ENCODE measurements around the gene TIMM10B. TPM values are rescaled to one million over a fixed set of nuclear protein-coding genes. Genes with fewer than 3 reads are reported as not detected.

Gene TIMM10B
- total and polyA plus RNA-seq, 2 donors (not counting 1 experiment from before 2014, with no cell fraction given) = 40.9 to 47.4 TPM

DNA sequence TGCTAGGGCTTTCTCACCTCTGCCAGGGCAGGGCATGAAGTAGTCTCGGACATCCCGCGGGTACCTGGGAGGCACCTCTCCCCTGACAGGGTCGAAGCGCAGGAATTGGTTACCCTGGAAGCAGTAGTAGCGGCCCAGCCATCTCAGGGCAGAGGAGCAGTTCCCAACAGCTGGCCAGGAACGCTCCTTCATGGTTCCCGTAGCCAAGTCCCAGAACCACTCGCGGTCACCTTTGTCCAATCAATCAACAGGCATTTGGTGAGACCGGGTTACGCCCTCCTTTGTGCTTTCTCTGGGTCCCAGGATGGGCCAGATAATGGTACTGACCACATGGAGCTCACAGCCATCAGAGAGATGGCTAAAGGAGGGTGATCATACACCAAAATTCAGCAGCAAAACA lies 43.9 kb upstream of the TIMM10B start:
- H3K4me1 ChIP-seq (ENCODE audit: control insufficient read depth, extremely low read depth, insufficient read depth, low read length) = no peaks in the 10 kb centered on the region
- H3K27ac ChIP-seq (ENCODE audit: insufficient read depth, low read length) = no peak overlapping the region
- H2AFZ ChIP-seq (ENCODE audit: low read length) = no peak overlapping the region
- no peaks in the 10 kb centered on the region for H3K9me3 ChIP-seq (ENCODE audit: control insufficient read depth, insufficient read depth, low read depth, low read length)
- H3K36me3 ChIP-seq (ENCODE audit: control insufficient read depth, insufficient read depth, low read length) = no peaks in the 10 kb centered on the region
- no peaks in the 10 kb centered on the region for H3K79me2 ChIP-seq (ENCODE audit: control insufficient read depth, insufficient read depth, low read length)
- no peak overlapping the region for H3K4me3 ChIP-seq (replicated peaks in 1 of 4; ENCODE audit: control extremely low read depth in 1 of 4, insufficient read depth in 1 of 4, low read depth in 3 of 4, low read length in 4 of 4)
- no peak overlapping the region for H3K9ac ChIP-seq (ENCODE audit: insufficient read depth, low read length)
- no peak for TF ChIP-seq EZH2 (IDR thresholded peaks at IDR 0.05; ENCODE audit: low read length, missing control alignments)
- TF ChIP-seq, protein P1, sequence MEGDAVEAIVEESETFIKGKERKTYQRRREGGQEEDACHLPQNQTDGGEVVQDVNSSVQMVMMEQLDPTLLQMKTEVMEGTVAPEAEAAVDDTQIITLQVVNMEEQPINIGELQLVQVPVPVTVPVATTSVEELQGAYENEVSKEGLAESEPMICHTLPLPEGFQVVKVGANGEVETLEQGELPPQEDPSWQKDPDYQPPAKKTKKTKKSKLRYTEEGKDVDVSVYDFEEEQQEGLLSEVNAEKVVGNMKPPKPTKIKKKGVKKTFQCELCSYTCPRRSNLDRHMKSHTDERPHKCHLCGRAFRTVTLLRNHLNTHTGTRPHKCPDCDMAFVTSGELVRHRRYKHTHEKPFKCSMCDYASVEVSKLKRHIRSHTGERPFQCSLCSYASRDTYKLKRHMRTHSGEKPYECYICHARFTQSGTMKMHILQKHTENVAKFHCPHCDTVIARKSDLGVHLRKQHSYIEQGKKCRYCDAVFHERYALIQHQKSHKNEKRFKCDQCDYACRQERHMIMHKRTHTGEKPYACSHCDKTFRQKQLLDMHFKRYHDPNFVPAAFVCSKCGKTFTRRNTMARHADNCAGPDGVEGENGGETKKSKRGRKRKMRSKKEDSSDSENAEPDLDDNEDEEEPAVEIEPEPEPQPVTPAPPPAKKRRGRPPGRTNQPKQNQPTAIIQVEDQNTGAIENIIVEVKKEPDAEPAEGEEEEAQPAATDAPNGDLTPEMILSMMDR (conservative IDR thresholded peaks at IDR 0.05 in 1 of 2, IDR thresholded peaks at IDR 0.05 in 1 of 2; ENCODE audit: low read depth in 1 of 2, low read length in 2 of 2) = no peak
- DNase-seq (ENCODE audit: low read depth in 2 of 2) = no peak
- H3K27me3 ChIP-seq (ENCODE audit: control insufficient read depth, insufficient read depth, low read length) = no peaks in the 10 kb centered on the region
- H3K4me2 ChIP-seq (ENCODE audit: extremely low read depth, insufficient read depth, low read length) = no peak overlapping the region
- H4K20me1 ChIP-seq (ENCODE audit: control insufficient read depth, extremely low read depth, insufficient read depth, low read length) = no peaks in the 10 kb centered on the region

DNA sequence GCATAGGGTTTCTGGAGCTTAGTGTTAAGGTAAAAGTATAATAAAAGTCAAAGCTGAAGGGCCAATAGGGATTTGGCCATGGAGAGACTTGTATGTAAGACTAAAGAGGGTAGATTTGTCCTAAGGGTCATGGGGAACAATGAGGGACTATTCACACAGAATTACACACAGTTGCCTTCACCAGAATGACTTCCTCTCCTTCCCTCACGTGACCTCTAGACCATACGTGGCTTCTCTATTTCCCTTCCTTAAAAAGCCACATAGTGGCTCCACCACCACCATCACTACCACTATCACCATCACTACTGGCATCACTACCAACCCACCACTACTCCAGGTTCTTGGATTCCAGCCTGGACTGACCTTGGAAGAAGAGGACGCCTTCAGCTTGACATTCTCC lies 43.3 kb upstream of the TIMM10B start:
- Histone ChIP-seq H3K4me1 (ENCODE audit: control insufficient read depth, extremely low read depth, insufficient read depth, low read length) (no peaks in the 10 kb centered on the region), H2AFZ (ENCODE audit: low read length) (no peak overlapping the region), H3K4me3 (replicated peaks in 1 of 4; ENCODE audit: control extremely low read depth in 1 of 4, insufficient read depth in 1 of 4, low read depth in 3 of 4, low read length in 4 of 4) (no peak overlapping the region), H3K9me3 (ENCODE audit: control insufficient read depth, insufficient read depth, low read depth, low read length) (no peaks in the 10 kb centered on the region), H3K36me3 (ENCODE audit: control insufficient read depth, insufficient read depth, low read length) (no peaks in the 10 kb centered on the region), H3K27ac (ENCODE audit: insufficient read depth, low read length) (no peak overlapping the region), H3K4me2 (ENCODE audit: extremely low read depth, insufficient read depth, low read length) (no peak overlapping the region), H3K27me3 (ENCODE audit: control insufficient read depth, insufficient read depth, low read length) (no peaks in the 10 kb centered on the region), H4K20me1 (ENCODE audit: control insufficient read depth, extremely low read depth, insufficient read depth, low read length) (no peaks in the 10 kb centered on the region), H3K79me2 (ENCODE audit: control insufficient read depth, insufficient read depth, low read length) (no peaks in the 10 kb centered on the region), H3K9ac (ENCODE audit: insufficient read depth, low read length) (no peak overlapping the region)
- TF ChIP-seq EZH2 (IDR thresholded peaks at IDR 0.05; ENCODE audit: low read length, missing control alignments) = no peak
- TF ChIP-seq, protein P1 (conservative IDR thresholded peaks at IDR 0.05 in 1 of 2, IDR thresholded peaks at IDR 0.05 in 1 of 2; ENCODE audit: low read depth in 1 of 2, low read length in 2 of 2) = no peak
- DNase-seq (ENCODE audit: low read depth in 2 of 2) = no peak

DNA sequence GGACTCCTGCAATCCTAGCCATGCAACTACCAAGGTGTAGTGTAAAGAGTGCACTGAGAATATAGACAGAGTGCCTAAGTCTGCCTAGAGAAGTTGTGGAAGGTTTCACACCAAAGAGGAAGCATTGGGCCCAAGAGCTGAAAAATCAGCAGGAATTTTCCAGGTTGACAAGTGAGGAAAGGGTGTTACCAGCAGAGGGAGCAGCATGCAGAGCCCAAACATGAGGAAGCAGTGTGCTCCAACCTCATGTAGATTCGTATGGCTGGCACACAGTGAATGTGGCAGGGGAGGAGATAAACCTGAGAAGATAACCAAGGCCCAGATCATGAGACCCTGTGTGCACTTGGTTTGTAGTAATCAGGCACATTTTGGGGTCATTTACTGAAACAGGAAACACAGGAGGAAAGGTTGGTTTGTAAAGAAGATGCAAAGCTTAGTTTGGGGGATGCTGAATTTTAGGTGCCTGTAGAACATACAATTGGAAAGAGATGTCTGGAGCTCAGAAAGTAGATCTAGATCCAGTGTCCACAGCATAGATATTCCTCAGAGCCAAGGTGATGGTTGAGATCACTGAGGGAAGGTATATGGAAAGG lies 42.2 kb upstream of the TIMM10B start:
- DNase-seq (ENCODE audit: low read depth in 2 of 2) = peak; percentile 38 to 57
- no peak overlapping the region for H3K4me3 ChIP-seq (replicated peaks in 1 of 4; ENCODE audit: control extremely low read depth in 1 of 4, insufficient read depth in 1 of 4, low read depth in 3 of 4, low read length in 4 of 4)
- no peak overlapping the region for H2AFZ ChIP-seq (ENCODE audit: low read length)
- H3K27me3 ChIP-seq (ENCODE audit: control insufficient read depth, insufficient read depth, low read length) = no peaks in the 10 kb centered on the region
- TF ChIP-seq, protein P1 (conservative IDR thresholded peaks at IDR 0.05 in 1 of 2, IDR thresholded peaks at IDR 0.05 in 1 of 2; ENCODE audit: low read depth in 1 of 2, low read length in 2 of 2) = peak; percentile 74 to 82
- no peak for TF ChIP-seq EZH2 (IDR thresholded peaks at IDR 0.05; ENCODE audit: low read length, missing control alignments)
- H3K9me3 ChIP-seq (ENCODE audit: control insufficient read depth, insufficient read depth, low read depth, low read length) = no peaks in the 10 kb centered on the region
- no peak overlapping the region for H3K4me2 ChIP-seq (ENCODE audit: extremely low read depth, insufficient read depth, low read length)
- no peaks in the 10 kb centered on the region for H3K79me2 ChIP-seq (ENCODE audit: control insufficient read depth, insufficient read depth, low read length)
- H3K4me1 ChIP-seq (ENCODE audit: control insufficient read depth, extremely low read depth, insufficient read depth, low read length) = no peaks in the 10 kb centered on the region
- no peak overlapping the region for H3K9ac ChIP-seq (ENCODE audit: insufficient read depth, low read length)
- H4K20me1 ChIP-seq (ENCODE audit: control insufficient read depth, extremely low read depth, insufficient read depth, low read length) = no peaks in the 10 kb centered on the region
- no peaks in the 10 kb centered on the region for H3K36me3 ChIP-seq (ENCODE audit: control insufficient read depth, insufficient read depth, low read length)
- no peak overlapping the region for H3K27ac ChIP-seq (ENCODE audit: insufficient read depth, low read length)

Measured in fibroblast of lung (primary cell).